GM10266 (cell line): ENCODE data around the gene SAFB.

Experiments
- DNase-seq: peaks from one replicate; pipeline ENCODE4 v3.0.0; 2012; ENCODE audit errors: extremely low spot score
- CTCF ChIP-seq: IDR thresholded peaks from 2 replicates; pipeline ENCODE4 v1.5.1; 2012; ENCODE audit warnings: mild to moderate bottlenecking, low read depth; ENCODE audit not compliant: control insufficient read depth, insufficient read depth; ENCODE audit errors: missing control alignments

SAFB gene

GRCh38 chr19:5680437-5681368 lies 57.8 kb downstream of the SAFB start, which contains the start of the genes HSD11B1L and MICOS13:
TSS of gene HSD11B1L (plus strand) at chr19:5681027. CDS start at chr19:5684833, 3,806 bp downstream.
TSS of gene MICOS13 (minus strand) at chr19:5680516. CDS start at chr19:5680486, 30 bp downstream.
- no peak for TF ChIP-seq CTCF

GRCh38 chr19:5681391-5682106 lies 58.7 kb downstream of the SAFB start:
- TF ChIP-seq CTCF = no peak
- DNase-seq = no peak

More at GRCh38 chr19:5680437-5681368, 57.8 kb downstream of the SAFB start, which contains the start of the genes HSD11B1L and MICOS13:
- DNase-seq = peak; percentile 96

- DNase-seq = no peak
- no peak for TF ChIP-seq CTCF
Measured at GRCh38 chr19:5682107-5682482, 59.2 kb downstream of the SAFB start.

- DNase-seq = no peak
- TF ChIP-seq CTCF = no peak
Measured at GRCh38 chr19:5683177-5683886, 60.4 kb downstream of the SAFB start.

- no peak for DNase-seq
- TF ChIP-seq CTCF = no peak
Measured at GRCh38 chr19:5684694-5685430, 62.0 kb downstream of the SAFB start.

- DNase-seq = no peak
Measured at GRCh38 chr19:5686326-5686646, 63.4 kb downstream of the SAFB start.

More at GRCh38 chr19:5686326-5686646, 63.4 kb downstream of the SAFB start:
- TF ChIP-seq CTCF = no peak
